Measurements from ENCODE around the gene TLK1. TPM values are rescaled to one million over a fixed set of nuclear protein-coding genes. Genes with fewer than 3 reads are reported as not detected.

The TLK1 gene
- total and polyA plus RNA-seq, 9 of the 15 experiments (the other 6 are each of a cell fraction or from before 2014, with no cell fraction given), result 20.2 to 101 (median 40.5) TPM

GRCh38 chr2:170974304-170974993, 186.2 kb downstream of the TLK1 start:
- peak overlapping the region; percentile 56; the same call in 1 of the 2 replicates for H3K4me3 ChIP-seq
- in situ Hi-C loops (cut with MboI), result loop anchor here (5.0 to 25.0 kb wide), 2 partner anchors 443 to 1138 kb away; partner anchors contain the start of gene DLX2
- H3K9me3 ChIP-seq (replicated peaks; ENCODE audit: control insufficient read depth, insufficient read depth, low read depth, low read length), result no peaks in the 10 kb centered on the region
- no peaks in the 10 kb centered on the region for H3K9me1 ChIP-seq (ENCODE audit: control insufficient read depth, insufficient read depth, low read length)
- no peak overlapping the region for H3K27ac ChIP-seq (ENCODE audit: extremely low read depth, low read depth, low read length)
- no peaks in the 10 kb centered on the region for H4K20me1 ChIP-seq (replicated peaks; ENCODE audit: control insufficient read depth, insufficient read depth, low read length)
- DNase-seq (ENCODE audit: extremely low read depth in 1 of 4, low spot score in 3 of 4) (no peak), FAIRE-seq (no peak), ATAC-seq (no peak)
- no peaks in the 10 kb centered on the region for H3K27me3 ChIP-seq (ENCODE audit: control insufficient read depth in 2 of 2, insufficient read depth in 2 of 2, low read length in 2 of 2)
- peak overlapping the region in 1 of 2 experiments; percentile 96; a peak in 2 of 4 replicates for H3K9ac ChIP-seq (ENCODE audit: insufficient read depth in 1 of 2, low read depth in 2 of 2, low read length in 2 of 2)
- intact Hi-C loops (cut with micrococcal nuclease), result loop anchor here (5.0 to 10.0 kb wide), 4 partner anchors 113 to 1140 kb away; partner anchors contain the start of genes CYBRD1, DCAF17 and METTL8
- H3K4me1 ChIP-seq (replicated peaks in 1 of 2; ENCODE audit: control insufficient read depth in 2 of 2, insufficient read depth in 2 of 2, low read length in 2 of 2), result peaks cover 12 to 20% of the 10 kb centered on the region in 2 experiments; a peak in 4 of 5 replicates
- H3K36me3 ChIP-seq (ENCODE audit: control insufficient read depth, insufficient read depth, low read length), result no peaks in the 10 kb centered on the region
- ChIA-PET CTCF (ENCODE audit: low intra/inter-chr PET ratio) (interaction anchor here (0.8 to 2.2 kb wide), 3 partner anchors 185 to 441 kb away, joined by 3 to 25 read pairs (median 18); no protein-coding TSS in a partner anchor), POLR2A (interaction anchor here (0.6 to 1.2 kb wide), 6 partner anchors 11 to 47 kb away, joined by 3 to 4 read pairs (median 4); no protein-coding TSS in a partner anchor)
- 80% methylated on average over 11 of the region's 11 CpGs for WGBS (ENCODE audit: insufficient coverage, low coverage, missing lambda C conversion rate)
- no TSS peak for BruUV-seq (replicated peaks)
- TF ChIP-seq THRB (CRISPR knock-in tag; conservative IDR thresholded peaks at IDR 0.05) (0 out of 2 replicates have a peak, but pooled peaks have one; percentile 17), HBP1 (CRISPR knock-in tag; IDR thresholded peaks at IDR 0.05) (peak; percentile 27; the same call in 1 of the 2 replicates), TEAD1 (CRISPR knock-in tag; IDR thresholded peaks at IDR 0.05) (0 out of 4 replicates have a peak, but pooled peaks of 1 of the 2 experiments have one; percentile 9), ZBTB12 (CRISPR knock-in tag; IDR thresholded peaks at IDR 0.05) (0 out of 2 replicates have a peak, but pooled peaks have one; percentile 20), SLC30A9 (CRISPR knock-in tag; IDR thresholded peaks at IDR 0.05) (no peak), HOXB6 (CRISPR knock-in tag; IDR thresholded peaks at IDR 0.05; ENCODE audit: borderline replicate concordance) (no peak), ZNF232 (CRISPR knock-in tag; IDR thresholded peaks at IDR 0.05) (no peak), ELF4 (CRISPR knock-in tag; IDR thresholded peaks at IDR 0.05) (0 out of 2 replicates have a peak, but pooled peaks have one; percentile 22)
- peak overlapping the region; percentile 80 for H3K4me2 ChIP-seq (ENCODE audit: insufficient read depth, low read length)
- H3K79me2 ChIP-seq (ENCODE audit: control insufficient read depth, insufficient read depth, low read length), result no peaks in the 10 kb centered on the region
- H2AFZ ChIP-seq (ENCODE audit: low read depth, low read length), result peak overlapping the region; percentile 99

All from K562 (cell line).